Upper lobe of left lung (tissue), 6 donors: ENCODE data around the gene PER3. TPM values are rescaled to one million over a fixed set of nuclear protein-coding genes. Genes with fewer than 3 reads are reported as not detected.

ENCODE experiments used
- ATAC-seq, 2 donors: fragments of 200-7000 bp; cut with Tn5 transposase; one replicate each; pipeline ENCODE4 v1.9.1; 2022; ENCODE audit warnings: mild to moderate bottlenecking in 2 of 2, moderate library complexity in 2 of 2; ENCODE audit not compliant: low FRiP score in 2 of 2
- DNase-seq, 2 donors: peaks; one replicate each; pipeline ENCODE4 v3.0.0-alpha.2; 2019 to 2020
- H3K27ac ChIP-seq, 4 donors: fragments of 200-600 bp; sonication (generic); one replicate each; pipeline ENCODE4 v1.5.1; 2016 to 2019
- H3K27me3 ChIP-seq, 4 donors: fragments of 200-600 bp; sonication (generic); one replicate each; pipeline ENCODE4 v1.5.1; 2017 to 2019
- H3K36me3 ChIP-seq, 4 donors: fragments of 200-600 bp; sonication (generic); one replicate each; pipeline ENCODE4 v1.5.1; 2016 to 2019
- H3K4me1 ChIP-seq, 4 donors: fragments of 200-600 bp; sonication (generic); one replicate each; pipeline ENCODE4 v1.5.1; 2018 to 2019
- H3K4me3 ChIP-seq, 4 donors: fragments of 200-600 bp; sonication (generic); one replicate each; pipeline ENCODE4 v1.5.1; 2017 to 2019; ENCODE audit warnings: mild to moderate bottlenecking in 2 of 4, moderate library complexity in 1 of 4
- H3K9me3 ChIP-seq, 4 donors: fragments of 200-600 bp; sonication (generic); one replicate each; pipeline ENCODE4 v1.5.1; 2018 to 2019
- CTCF ChIP-seq, 6 experiments: fragments of 450-650 bp in 4 of 6; fragments of 200-600 bp in 2 of 6; sonication (generic) in 2 of 6; IDR thresholded peaks; one replicate each; pipeline ENCODE4 v1.5.1; 2016 to 2019; ENCODE audit warnings: antibody characterized with exemption in 6 of 6
- EP300 ChIP-seq, 4 donors: sonication (generic); formaldehyde crosslinking; IDR thresholded peaks; one replicate each; pipeline ENCODE4 v1.5.1; 2017; ENCODE audit warnings: antibody characterized with exemption in 4 of 4, control low read depth in 2 of 4
- POLR2A ChIP-seq, 4 donors: fragments of 450-650 bp; IDR thresholded peaks; one replicate each; pipeline ENCODE4 v1.5.1; 2016 to 2017; ENCODE audit warnings: antibody characterized with exemption in 4 of 4, mild to moderate bottlenecking in 2 of 4
- POLR2AphosphoS5 ChIP-seq, 2 donors: sonication (generic); formaldehyde crosslinking; IDR thresholded peaks; one replicate each; pipeline ENCODE4 v1.5.1; 2017; ENCODE audit warnings: antibody characterized with exemption in 2 of 2
- WGBS, 2 donors: methylation state at CpG; one replicate each; pipeline ENCODE4 v1.1.5; 2017 to 2018; 5-methylcytosine and 5-hydroxymethylcytosine counted together
- total RNA-seq, 6 donors: library from RNA; depleted of rRNA in 4 of 6; stranded (reverse); fragments of >200 nt in 4 of 6; gene quantifications; one replicate each; pipeline versions ENCODE4 v1.1.0 to v1.2.1, GENCODE V29; 2016 to 2021
- donor health status: DM: no; HTN: no; CAD: no; lungs with moderate emphysema.
- donor health status: DM: no; HTN: yes; CAD: no; lungs with severe emphysema.

The PER3 gene
- total RNA-seq, 6 donors from 2014 or later, result 20.1 to 43.0 (median 26.9) TPM

GRCh38 chr1:7827126-7827955 is 43.2 kb downstream of the PER3 start:
- ATAC-seq (no peak), DNase-seq (peak in 1 of 2 donors; percentile 70)
- TF ChIP-seq POLR2AphosphoS5 (IDR thresholded peaks at IDR 0.05) (no peak), CTCF (IDR thresholded peaks at IDR 0.05) (no peak), POLR2A (IDR thresholded peaks at IDR 0.05) (no peak), EP300 (IDR thresholded peaks at IDR 0.05) (no peak)
- no peaks in the 10 kb centered on the region for H3K27me3 ChIP-seq
- H3K4me1 ChIP-seq, result peaks cover 0 to 8% (median 0%) of the 10 kb centered on the region in 4 donors
- peaks cover 0 to 80% (median 24%) of the 10 kb centered on the region in 4 donors for H3K36me3 ChIP-seq
- 83% methylated on average over 39 of the region's 39 CpGs for WGBS, 2 donors
- no peaks in the 10 kb centered on the region for H3K9me3 ChIP-seq
- peak overlapping the region in 2 of 4 donors; percentile 19 to 78 for H3K27ac ChIP-seq
- H3K4me3 ChIP-seq, result peak overlapping the region in 3 of 4 donors; percentile 16 to 46 (median 29)

GRCh38 chr1:7831458-7831857 is 47.4 kb downstream of the PER3 start:
- no peak overlapping the region for H3K4me3 ChIP-seq
- no peak for ATAC-seq
- DNase-seq, result no peak
- H3K4me1 ChIP-seq, result peaks cover 0 to 8% (median 0%) of the 10 kb centered on the region in 4 donors
- H3K27ac ChIP-seq, result no peak overlapping the region
- TF ChIP-seq POLR2AphosphoS5 (IDR thresholded peaks at IDR 0.05), result no peak
- no peak for TF ChIP-seq EP300 (IDR thresholded peaks at IDR 0.05)
- no peak for TF ChIP-seq CTCF (IDR thresholded peaks at IDR 0.05)
- TF ChIP-seq POLR2A (IDR thresholded peaks at IDR 0.05), result no peak
- no peaks in the 10 kb centered on the region for H3K9me3 ChIP-seq
- 33 to 49% methylated on average over 3 of the region's 3 CpGs for WGBS, 2 donors
- H3K27me3 ChIP-seq, result no peaks in the 10 kb centered on the region
- H3K36me3 ChIP-seq, result peaks cover 6 to 79% (median 26%) of the 10 kb centered on the region in 4 donors

GRCh38 chr1:7833035-7833434 is 48.9 kb downstream of the PER3 start:
- H3K27me3 ChIP-seq, result no peaks in the 10 kb centered on the region
- H3K36me3 ChIP-seq, result peaks cover 13 to 79% (median 28%) of the 10 kb centered on the region in 4 donors
- no peak overlapping the region for H3K4me3 ChIP-seq
- no peak for ATAC-seq
- H3K4me1 ChIP-seq, result peaks cover 0 to 8% (median 0%) of the 10 kb centered on the region in 4 donors
- H3K9me3 ChIP-seq, result no peaks in the 10 kb centered on the region
- DNase-seq, result no peak
- no peak overlapping the region for H3K27ac ChIP-seq
- TF ChIP-seq POLR2A (IDR thresholded peaks at IDR 0.05), result no peak
- no peak for TF ChIP-seq EP300 (IDR thresholded peaks at IDR 0.05)
- TF ChIP-seq CTCF (IDR thresholded peaks at IDR 0.05), result no peak
- TF ChIP-seq POLR2AphosphoS5 (IDR thresholded peaks at IDR 0.05), result no peak

- no peak for ATAC-seq
These were observed 54.6 kb downstream of the PER3 start for GRCh38 chr1:7838714-7839113.

GRCh38 chr1:7839526-7839925 is 55.4 kb downstream of the PER3 start:
- Histone ChIP-seq H3K27me3 (no peaks in the 10 kb centered on the region), H3K27ac (no peak overlapping the region), H3K4me1 (no peaks in the 10 kb centered on the region), H3K9me3 (peaks cover 4 to 10% (median 6%) of the 10 kb centered on the region in 4 donors), H3K36me3 (peaks cover 18 to 100% (median 47%) of the 10 kb centered on the region in 4 donors), H3K4me3 (no peak overlapping the region)
- TF ChIP-seq CTCF (IDR thresholded peaks at IDR 0.05) (no peak), POLR2AphosphoS5 (IDR thresholded peaks at IDR 0.05) (no peak), POLR2A (IDR thresholded peaks at IDR 0.05) (no peak), EP300 (IDR thresholded peaks at IDR 0.05) (no peak)
- no peak for DNase-seq
- 89 to 97% methylated on average over 3 of the region's 3 CpGs for WGBS, 2 donors
- ATAC-seq, result no peak

More at GRCh38 chr1:7838714-7839113, 54.6 kb downstream of the PER3 start:
- no peak for DNase-seq
- Histone ChIP-seq H3K27me3 (no peaks in the 10 kb centered on the region), H3K4me3 (no peak overlapping the region), H3K4me1 (no peaks in the 10 kb centered on the region), H3K36me3 (peaks cover 18 to 100% (median 45%) of the 10 kb centered on the region in 4 donors), H3K27ac (no peak overlapping the region), H3K9me3 (peaks cover 4 to 10% (median 6%) of the 10 kb centered on the region in 4 donors)
- 97% methylated on average over 2 of the region's 2 CpGs for WGBS, 2 donors
- TF ChIP-seq POLR2AphosphoS5 (IDR thresholded peaks at IDR 0.05), result no peak
- no peak for TF ChIP-seq POLR2A (IDR thresholded peaks at IDR 0.05)
